Esophagus squamous epithelium (tissue), 4 donors: ENCODE measurements around the gene C10orf105.

Experiments used
- POLR2A ChIP-seq, 4 donors: fragments of 450-650 bp; IDR thresholded peaks; one replicate each; pipeline ENCODE4 v1.6.1; 2017; ENCODE audit warnings: antibody characterized with exemption in 4 of 4, mild to moderate bottlenecking in 4 of 4, moderate library complexity in 3 of 4
- TF ChIP-seq, protein P1 (sequence below), 6 experiments: fragments of 450-650 bp in 4 of 6; fragments of 200-600 bp in 2 of 6; sonication (generic) in 2 of 6; IDR thresholded peaks; one replicate each; pipeline ENCODE4 v1.5.1; 2016 to 2019; ENCODE audit warnings: antibody characterized with exemption in 6 of 6, mild to moderate bottlenecking in 4 of 6, moderate library complexity in 4 of 6

DNA sequence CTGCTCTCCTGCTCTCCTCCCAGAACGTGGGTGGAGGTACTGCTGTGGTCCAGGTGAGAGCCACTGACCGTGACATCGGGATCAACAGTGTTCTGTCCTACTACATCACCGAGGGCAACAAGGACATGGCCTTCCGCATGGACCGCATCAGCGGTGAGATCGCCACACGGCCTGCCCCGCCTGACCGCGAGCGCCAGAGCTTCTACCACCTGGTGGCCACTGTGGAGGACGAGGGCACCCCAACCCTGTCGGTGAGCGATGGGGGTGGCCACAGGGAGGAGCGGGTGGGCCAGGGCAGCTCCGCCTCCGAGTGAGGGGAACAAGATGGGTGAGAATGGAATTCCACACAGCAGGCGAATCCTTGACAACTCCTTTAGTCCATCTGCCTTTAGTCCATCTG, 22.1 kb upstream of the C10orf105 start:
- TF ChIP-seq, protein P1, sequence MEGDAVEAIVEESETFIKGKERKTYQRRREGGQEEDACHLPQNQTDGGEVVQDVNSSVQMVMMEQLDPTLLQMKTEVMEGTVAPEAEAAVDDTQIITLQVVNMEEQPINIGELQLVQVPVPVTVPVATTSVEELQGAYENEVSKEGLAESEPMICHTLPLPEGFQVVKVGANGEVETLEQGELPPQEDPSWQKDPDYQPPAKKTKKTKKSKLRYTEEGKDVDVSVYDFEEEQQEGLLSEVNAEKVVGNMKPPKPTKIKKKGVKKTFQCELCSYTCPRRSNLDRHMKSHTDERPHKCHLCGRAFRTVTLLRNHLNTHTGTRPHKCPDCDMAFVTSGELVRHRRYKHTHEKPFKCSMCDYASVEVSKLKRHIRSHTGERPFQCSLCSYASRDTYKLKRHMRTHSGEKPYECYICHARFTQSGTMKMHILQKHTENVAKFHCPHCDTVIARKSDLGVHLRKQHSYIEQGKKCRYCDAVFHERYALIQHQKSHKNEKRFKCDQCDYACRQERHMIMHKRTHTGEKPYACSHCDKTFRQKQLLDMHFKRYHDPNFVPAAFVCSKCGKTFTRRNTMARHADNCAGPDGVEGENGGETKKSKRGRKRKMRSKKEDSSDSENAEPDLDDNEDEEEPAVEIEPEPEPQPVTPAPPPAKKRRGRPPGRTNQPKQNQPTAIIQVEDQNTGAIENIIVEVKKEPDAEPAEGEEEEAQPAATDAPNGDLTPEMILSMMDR (IDR thresholded peaks at IDR 0.05): no peak
- TF ChIP-seq POLR2A (IDR thresholded peaks at IDR 0.05): no peak
